ENCODE measurements around the gene HSPA12A.

Gene HSPA12A

GRCh38 chr10:116626815-116627214 is 115.6 kb downstream of the HSPA12A start:
- no peak for DNase-seq

GRCh38 chr10:116625845-116626244 is 116.5 kb downstream of the HSPA12A start:
- no peak for DNase-seq

GRCh38 chr10:116621934-116622655 is 120.3 kb downstream of the HSPA12A start:
- DNase-seq = no peak

- DNase-seq = no peak
Measured at GRCh38 chr10:116621476-116621875, 120.9 kb downstream of the HSPA12A start.

Measured in inflammatory macrophage treated with lipopolysaccharide for 1 hour (primary cell).